Measurements from ENCODE around the gene ALDH1B1.

DNA sequence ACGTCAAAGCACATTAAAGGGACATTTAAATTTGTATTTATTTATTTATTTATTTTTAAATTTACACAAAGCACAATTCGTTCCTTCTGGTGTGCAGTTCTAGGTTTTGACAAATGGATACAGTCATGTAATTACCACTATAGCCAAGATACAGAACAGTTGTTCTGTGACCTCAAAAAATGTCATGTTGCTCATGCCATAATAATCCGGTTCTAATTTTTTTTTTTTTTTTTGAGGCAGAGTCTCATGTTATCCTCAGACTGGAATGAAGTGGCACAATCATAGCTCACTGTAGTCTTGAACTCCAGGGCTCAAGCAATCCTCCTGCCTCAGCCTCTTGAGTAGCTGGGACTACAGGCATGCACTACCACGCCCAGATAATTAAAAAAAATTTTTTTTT is 24.0 kb downstream of the ALDH1B1 start:
- TF ChIP-seq, protein P1, sequence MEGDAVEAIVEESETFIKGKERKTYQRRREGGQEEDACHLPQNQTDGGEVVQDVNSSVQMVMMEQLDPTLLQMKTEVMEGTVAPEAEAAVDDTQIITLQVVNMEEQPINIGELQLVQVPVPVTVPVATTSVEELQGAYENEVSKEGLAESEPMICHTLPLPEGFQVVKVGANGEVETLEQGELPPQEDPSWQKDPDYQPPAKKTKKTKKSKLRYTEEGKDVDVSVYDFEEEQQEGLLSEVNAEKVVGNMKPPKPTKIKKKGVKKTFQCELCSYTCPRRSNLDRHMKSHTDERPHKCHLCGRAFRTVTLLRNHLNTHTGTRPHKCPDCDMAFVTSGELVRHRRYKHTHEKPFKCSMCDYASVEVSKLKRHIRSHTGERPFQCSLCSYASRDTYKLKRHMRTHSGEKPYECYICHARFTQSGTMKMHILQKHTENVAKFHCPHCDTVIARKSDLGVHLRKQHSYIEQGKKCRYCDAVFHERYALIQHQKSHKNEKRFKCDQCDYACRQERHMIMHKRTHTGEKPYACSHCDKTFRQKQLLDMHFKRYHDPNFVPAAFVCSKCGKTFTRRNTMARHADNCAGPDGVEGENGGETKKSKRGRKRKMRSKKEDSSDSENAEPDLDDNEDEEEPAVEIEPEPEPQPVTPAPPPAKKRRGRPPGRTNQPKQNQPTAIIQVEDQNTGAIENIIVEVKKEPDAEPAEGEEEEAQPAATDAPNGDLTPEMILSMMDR (IDR thresholded peaks at IDR 0.05), result no peak
- TF ChIP-seq POLR2A (IDR thresholded peaks at IDR 0.05), result no peak

All from uterus (tissue), 2 donors.